KMS-11 (cell line): Measurements from ENCODE around the gene GZMM.

Source experiments
- H2AFZ ChIP-seq: fragments of 200-600 bp; sonication (generic); 2 replicates; pipeline ENCODE4 v1.6.1; 2016; ENCODE audit warnings: antibody characterized with exemption, mixed run types, low read depth
- H3K27ac ChIP-seq: fragments of 200-600 bp; sonication (generic); 2 replicates; pipeline ENCODE4 v1.6.1; 2016; ENCODE audit warnings: mild to moderate bottlenecking, mixed run types
- H3K27me3 ChIP-seq: fragments of 200-600 bp; sonication (generic); 2 replicates; pipeline ENCODE4 v1.6.1; 2017; ENCODE audit warnings: mild to moderate bottlenecking, low read depth, mixed run types, moderate library complexity; ENCODE audit not compliant: insufficient read depth
- H3K36me3 ChIP-seq: fragments of 200-600 bp; sonication (generic); 2 replicates; pipeline ENCODE4 v1.6.1; 2017; ENCODE audit warnings: mild to moderate bottlenecking, mixed run types; ENCODE audit not compliant: insufficient read depth
- H3K4me1 ChIP-seq: fragments of 200-600 bp; sonication (generic); 2 replicates; pipeline ENCODE4 v1.6.1; 2016; ENCODE audit warnings: mild to moderate bottlenecking, low read depth, mixed run types; ENCODE audit not compliant: poor library complexity, severe bottlenecking
- H3K4me2 ChIP-seq: fragments of 200-600 bp; sonication (generic); 2 replicates; pipeline ENCODE4 v1.7.0; 2016; ENCODE audit warnings: mild to moderate bottlenecking, mixed run types
- H3K4me3 ChIP-seq: fragments of 200-600 bp; sonication (generic); IDR thresholded peaks from 2 replicates; pipeline ENCODE4 v1.6.1; 2017; ENCODE audit warnings: low read depth, low read length, mixed read lengths; ENCODE audit not compliant: insufficient read depth
- H3K79me2 ChIP-seq: fragments of 200-600 bp; sonication (generic); 2 replicates; pipeline ENCODE4 v1.6.1; 2016; ENCODE audit warnings: low read depth, mixed run types; ENCODE audit not compliant: insufficient read depth
- H3K9ac ChIP-seq: fragments of 200-600 bp; sonication (generic); 2 replicates; pipeline ENCODE4 v1.6.1; 2016; ENCODE audit warnings: mild to moderate bottlenecking, mixed run types
- H4K20me1 ChIP-seq: fragments of 200-600 bp; sonication (generic); 2 replicates; pipeline ENCODE4 v1.6.1; 2016; ENCODE audit warnings: mild to moderate bottlenecking, mixed run types; ENCODE audit not compliant: insufficient read depth
- TF ChIP-seq, protein P1 (sequence below): fragments of 200-600 bp; sonication (generic); conservative IDR thresholded peaks from 2 replicates; pipeline ENCODE4 v1.6.1; 2017; ENCODE audit warnings: low read depth, mild to moderate bottlenecking, antibody characterized with exemption, low read length, moderate library complexity, mixed read lengths

GZMM gene

DNA sequence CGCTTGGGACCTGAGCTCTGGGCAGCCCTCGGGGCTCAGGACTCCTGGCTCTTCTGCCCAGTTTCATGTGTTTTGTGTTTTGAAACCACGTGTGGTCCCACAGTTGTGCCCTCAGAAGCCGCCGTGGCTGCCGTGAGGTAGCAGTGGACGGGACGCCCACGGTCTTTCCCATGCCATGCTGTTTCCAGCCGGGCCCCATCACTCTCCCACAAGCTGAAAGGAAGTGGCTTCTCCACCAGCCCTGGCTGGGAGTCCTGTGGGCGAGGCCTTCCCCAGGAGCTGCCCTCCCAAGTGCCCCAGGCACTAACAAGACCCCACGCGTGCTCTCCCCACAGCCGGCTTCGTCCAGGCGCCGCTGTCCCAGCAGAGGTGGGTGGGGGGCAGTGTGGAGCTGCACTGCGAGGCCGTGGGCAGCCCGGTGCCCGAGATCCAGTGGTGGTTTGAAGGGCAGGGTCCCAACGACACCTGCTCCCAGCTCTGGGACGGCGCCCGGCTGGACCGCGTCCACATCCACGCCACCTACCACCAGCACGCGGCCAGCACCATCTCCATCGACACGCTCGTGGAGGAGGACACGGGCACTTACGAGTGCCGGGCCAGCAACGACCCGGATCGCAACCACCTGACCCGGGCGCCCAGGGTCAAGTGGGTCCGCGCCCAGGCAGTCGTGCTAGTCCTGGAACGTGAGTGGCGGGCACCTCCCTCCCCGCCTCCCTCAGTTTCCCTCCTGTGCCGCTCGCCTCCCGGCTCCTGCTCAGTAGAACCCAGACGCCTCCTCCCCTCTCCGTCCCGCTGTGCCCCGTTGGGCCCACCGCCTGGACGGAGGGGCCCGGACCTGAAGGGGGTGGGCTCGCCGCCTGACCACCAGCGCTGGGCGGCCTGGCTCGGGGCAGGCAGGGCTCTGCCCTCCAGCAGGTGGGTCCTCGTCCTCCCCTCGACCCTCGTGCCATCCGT lies 33.9 kb downstream of the GZMM start:
- no peaks in the 10 kb centered on the region for H4K20me1 ChIP-seq
- no peak overlapping the region for H3K27ac ChIP-seq
- H3K4me3 ChIP-seq: no peak overlapping the region
- no peak overlapping the region for H2AFZ ChIP-seq
- no peak overlapping the region for H3K4me2 ChIP-seq
- H3K79me2 ChIP-seq: peaks cover 57% of the 10 kb centered on the region
- no peak overlapping the region for H3K9ac ChIP-seq
- no peaks in the 10 kb centered on the region for H3K27me3 ChIP-seq
- TF ChIP-seq, protein P1, sequence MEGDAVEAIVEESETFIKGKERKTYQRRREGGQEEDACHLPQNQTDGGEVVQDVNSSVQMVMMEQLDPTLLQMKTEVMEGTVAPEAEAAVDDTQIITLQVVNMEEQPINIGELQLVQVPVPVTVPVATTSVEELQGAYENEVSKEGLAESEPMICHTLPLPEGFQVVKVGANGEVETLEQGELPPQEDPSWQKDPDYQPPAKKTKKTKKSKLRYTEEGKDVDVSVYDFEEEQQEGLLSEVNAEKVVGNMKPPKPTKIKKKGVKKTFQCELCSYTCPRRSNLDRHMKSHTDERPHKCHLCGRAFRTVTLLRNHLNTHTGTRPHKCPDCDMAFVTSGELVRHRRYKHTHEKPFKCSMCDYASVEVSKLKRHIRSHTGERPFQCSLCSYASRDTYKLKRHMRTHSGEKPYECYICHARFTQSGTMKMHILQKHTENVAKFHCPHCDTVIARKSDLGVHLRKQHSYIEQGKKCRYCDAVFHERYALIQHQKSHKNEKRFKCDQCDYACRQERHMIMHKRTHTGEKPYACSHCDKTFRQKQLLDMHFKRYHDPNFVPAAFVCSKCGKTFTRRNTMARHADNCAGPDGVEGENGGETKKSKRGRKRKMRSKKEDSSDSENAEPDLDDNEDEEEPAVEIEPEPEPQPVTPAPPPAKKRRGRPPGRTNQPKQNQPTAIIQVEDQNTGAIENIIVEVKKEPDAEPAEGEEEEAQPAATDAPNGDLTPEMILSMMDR: no peak
- no peaks in the 10 kb centered on the region for H3K36me3 ChIP-seq
- peaks cover 11% of the 10 kb centered on the region for H3K4me1 ChIP-seq

DNA sequence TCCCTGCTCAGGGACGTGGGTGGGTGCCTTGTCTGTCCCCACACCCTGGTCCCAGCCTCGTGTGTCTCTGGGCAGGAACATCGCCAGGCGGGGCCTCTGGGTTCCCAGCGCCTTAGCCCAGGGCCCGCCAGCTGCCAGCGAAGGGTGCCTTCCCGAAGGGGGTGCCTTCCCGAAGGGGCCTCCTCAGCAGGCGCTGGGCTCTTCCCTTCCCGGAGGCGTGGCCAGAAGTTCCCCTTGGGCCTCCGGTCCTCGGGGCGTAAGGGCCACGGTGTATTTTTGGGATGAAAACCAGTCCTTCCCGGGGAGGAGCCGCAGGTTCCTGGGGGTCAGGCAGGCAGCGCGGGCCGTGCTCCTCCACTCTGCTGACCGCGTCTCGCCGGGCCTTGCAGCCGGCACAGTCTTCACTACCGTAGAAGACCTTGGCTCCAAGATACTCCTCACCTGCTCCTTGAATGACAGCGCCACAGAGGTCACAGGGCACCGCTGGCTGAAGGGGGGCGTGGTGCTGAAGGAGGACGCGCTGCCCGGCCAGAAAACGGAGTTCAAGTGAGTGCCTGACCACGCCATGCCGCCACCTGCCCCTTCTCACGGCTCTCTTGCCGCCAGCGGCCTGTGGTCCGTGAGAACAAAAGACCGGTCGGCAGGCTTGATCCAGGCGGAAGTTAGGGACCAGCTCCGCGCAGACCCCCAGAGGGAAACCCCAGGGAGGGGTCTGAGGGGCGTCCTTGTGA lies 35.4 kb downstream of the GZMM start:
- H4K20me1 ChIP-seq: no peaks in the 10 kb centered on the region
- H3K27ac ChIP-seq: no peak overlapping the region
- no peak overlapping the region for H3K4me3 ChIP-seq
- peaks cover 41% of the 10 kb centered on the region for H3K79me2 ChIP-seq
- no peak overlapping the region for H2AFZ ChIP-seq
- TF ChIP-seq, protein P1: no peak
- no peak overlapping the region for H3K9ac ChIP-seq
- no peaks in the 10 kb centered on the region for H3K36me3 ChIP-seq
- H3K27me3 ChIP-seq: no peaks in the 10 kb centered on the region
- H3K4me1 ChIP-seq: peaks cover 6% of the 10 kb centered on the region
- no peak overlapping the region for H3K4me2 ChIP-seq

DNA sequence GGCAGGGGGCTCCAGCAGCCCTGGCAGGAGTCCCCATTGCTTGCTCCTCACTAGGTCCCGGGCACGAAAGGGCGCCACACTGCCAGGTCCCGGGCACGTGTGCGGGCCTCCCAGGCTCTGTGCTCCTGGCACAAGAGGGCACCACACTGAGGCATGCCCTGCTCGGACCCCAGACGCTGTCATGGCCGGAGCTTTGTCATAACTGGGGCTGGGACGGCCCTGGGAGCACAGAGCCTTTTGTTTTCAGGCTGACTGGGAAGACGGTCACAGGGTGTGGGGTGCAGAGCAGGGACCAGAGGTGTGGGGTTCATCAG lies 35.9 kb downstream of the GZMM start:
- Histone ChIP-seq H3K9ac (no peak overlapping the region), H3K36me3 (no peaks in the 10 kb centered on the region), H2AFZ (no peak overlapping the region), H3K4me2 (no peak overlapping the region), H3K27ac (no peak overlapping the region), H3K4me3 (no peak overlapping the region), H3K79me2 (peaks cover 36% of the 10 kb centered on the region; the same call in 1 of the 2 replicates), H3K27me3 (no peaks in the 10 kb centered on the region), H4K20me1 (no peaks in the 10 kb centered on the region), H3K4me1 (peaks cover 1% of the 10 kb centered on the region)
- TF ChIP-seq, protein P1: no peak

DNA sequence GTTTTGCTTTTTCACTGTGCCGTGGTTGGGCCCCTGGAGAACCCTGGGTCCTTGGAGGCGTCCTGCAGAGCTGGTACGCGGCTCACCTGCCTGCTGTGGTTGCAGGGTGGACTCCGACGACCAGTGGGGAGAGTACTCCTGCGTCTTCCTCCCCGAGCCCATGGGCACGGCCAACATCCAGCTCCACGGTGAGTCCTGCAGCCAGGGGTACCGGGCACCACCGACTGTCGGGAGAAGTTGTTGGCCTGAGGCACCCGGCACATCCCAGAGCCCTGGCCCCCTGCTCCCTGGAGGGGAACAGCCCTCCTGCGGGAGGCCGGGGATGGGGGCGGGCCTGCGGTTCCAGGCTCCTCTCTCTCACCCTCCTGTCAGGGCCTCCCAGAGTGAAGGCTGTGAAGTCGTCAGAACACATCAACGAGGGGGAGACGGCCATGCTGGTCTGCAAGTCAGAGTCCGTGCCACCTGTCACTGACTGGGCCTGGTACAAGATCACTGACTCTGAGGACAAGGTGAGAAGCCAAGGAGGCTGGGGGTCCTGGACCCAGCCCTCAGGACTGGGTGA lies 36.5 kb downstream of the GZMM start:
- H3K4me1 ChIP-seq: no peaks in the 10 kb centered on the region
- no peaks in the 10 kb centered on the region for H3K36me3 ChIP-seq
- no peak overlapping the region for H3K9ac ChIP-seq
- no peak overlapping the region for H3K27ac ChIP-seq
- no peak overlapping the region for H3K4me3 ChIP-seq
- H3K4me2 ChIP-seq: no peak overlapping the region
- H4K20me1 ChIP-seq: no peaks in the 10 kb centered on the region
- H2AFZ ChIP-seq: no peak overlapping the region
- peaks cover 31% of the 10 kb centered on the region; the same call in 1 of the 2 replicates for H3K79me2 ChIP-seq
- TF ChIP-seq, protein P1: no peak
- no peaks in the 10 kb centered on the region for H3K27me3 ChIP-seq
